Peyer's patch (tissue), 4 donors: Measurements from ENCODE around the gene NEIL3. TPM values are rescaled to one million over a fixed set of nuclear protein-coding genes. Genes with fewer than 3 reads are reported as not detected.
A peak's percentile ranks its signal among the peaks of the same experiment; 100 is the strongest.
"Not testable (repeated sequence)": the region's sequence is repeated elsewhere in the genome, so short reads cannot be mapped to it uniquely, and the experiment has no call there.

ENCODE experiments used
- DNase-seq, 3 donors: peaks; one replicate each; pipeline ENCODE4 v3.0.0-alpha.2; 2017 to 2019
- H3K27ac ChIP-seq, 4 donors: fragments of 200-600 bp; sonication (generic); one replicate each; pipeline ENCODE4 v1.5.1; 2016 to 2019
- H3K27me3 ChIP-seq, 2 donors: fragments of 200-600 bp; sonication (generic); one replicate each; pipeline ENCODE4 v1.5.1; 2019
- H3K36me3 ChIP-seq, 3 donors: fragments of 200-600 bp; sonication (generic); one replicate each; pipeline ENCODE4 v1.5.1; 2016 to 2019
- H3K4me1 ChIP-seq, 4 donors: fragments of 200-600 bp; sonication (generic); one replicate each; pipeline ENCODE4 v1.5.1; 2016 to 2019
- H3K4me3 ChIP-seq, 4 donors: fragments of 200-600 bp; sonication (generic); 1 replicate in 3 of 4; 2 replicates in 1 of 4; pipeline ENCODE4 v1.5.1; 2016 to 2019; ENCODE audit warnings: mild to moderate bottlenecking in 1 of 4
- H3K9me3 ChIP-seq, 4 donors: fragments of 200-600 bp; sonication (generic); one replicate each; pipeline ENCODE4 v1.5.1; 2016 to 2019; ENCODE audit warnings: mild to moderate bottlenecking in 1 of 4
- POLR2A ChIP-seq, 2 donors: fragments of 450-650 bp; IDR thresholded peaks; one replicate each; pipeline ENCODE4 v1.5.1; 2017; ENCODE audit warnings: antibody characterized with exemption in 2 of 2, mild to moderate bottlenecking in 2 of 2, moderate library complexity in 2 of 2
- total RNA-seq, 4 donors: library from RNA; depleted of rRNA; stranded (reverse); fragments of >200 nt; gene quantifications; one replicate each; pipeline ENCODE4 v1.1.0, GENCODE V29; 2016
- TF ChIP-seq, protein P1 (sequence below), 6 experiments: fragments of 450-650 bp in 4 of 6; fragments of 200-600 bp in 2 of 6; sonication (generic) in 1 of 6; IDR thresholded peaks; one replicate each; pipeline ENCODE4 v1.5.1; 2017 to 2019; ENCODE audit warnings: antibody characterized with exemption in 6 of 6, mild to moderate bottlenecking in 3 of 6, moderate library complexity in 1 of 6

NEIL3 gene
- total RNA-seq, 4 donors from 2014 or later: 0.76 to 2.5 (median 1.3) TPM

DNA sequence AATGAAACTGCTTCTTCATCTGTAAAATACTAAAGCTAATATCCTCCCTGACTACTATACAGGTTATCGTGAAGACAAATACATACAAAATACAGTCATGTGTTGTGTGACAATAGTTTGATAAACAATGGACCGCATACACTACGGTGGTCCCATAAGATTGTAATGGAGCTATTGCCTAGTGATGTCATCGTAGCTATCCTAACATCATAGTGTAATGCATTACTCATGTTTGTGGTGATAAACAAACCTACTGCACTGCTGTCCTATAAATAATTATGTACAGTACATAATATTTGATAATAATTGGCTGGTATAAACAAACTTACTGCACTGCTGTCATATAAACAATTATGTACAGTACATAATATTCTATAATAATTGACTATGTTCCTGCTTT lies 5.6 kb upstream of the NEIL3 start:
- Histone ChIP-seq H3K9me3 (no peaks in the 10 kb centered on the region), H3K27ac (no peak overlapping the region), H3K4me1 (no peaks in the 10 kb centered on the region), H3K4me3 (no peak overlapping the region), H3K36me3 (no peaks in the 10 kb centered on the region), H3K27me3 (no peaks in the 10 kb centered on the region)
- TF ChIP-seq POLR2A (IDR thresholded peaks at IDR 0.05): no peak
- TF ChIP-seq, protein P1, sequence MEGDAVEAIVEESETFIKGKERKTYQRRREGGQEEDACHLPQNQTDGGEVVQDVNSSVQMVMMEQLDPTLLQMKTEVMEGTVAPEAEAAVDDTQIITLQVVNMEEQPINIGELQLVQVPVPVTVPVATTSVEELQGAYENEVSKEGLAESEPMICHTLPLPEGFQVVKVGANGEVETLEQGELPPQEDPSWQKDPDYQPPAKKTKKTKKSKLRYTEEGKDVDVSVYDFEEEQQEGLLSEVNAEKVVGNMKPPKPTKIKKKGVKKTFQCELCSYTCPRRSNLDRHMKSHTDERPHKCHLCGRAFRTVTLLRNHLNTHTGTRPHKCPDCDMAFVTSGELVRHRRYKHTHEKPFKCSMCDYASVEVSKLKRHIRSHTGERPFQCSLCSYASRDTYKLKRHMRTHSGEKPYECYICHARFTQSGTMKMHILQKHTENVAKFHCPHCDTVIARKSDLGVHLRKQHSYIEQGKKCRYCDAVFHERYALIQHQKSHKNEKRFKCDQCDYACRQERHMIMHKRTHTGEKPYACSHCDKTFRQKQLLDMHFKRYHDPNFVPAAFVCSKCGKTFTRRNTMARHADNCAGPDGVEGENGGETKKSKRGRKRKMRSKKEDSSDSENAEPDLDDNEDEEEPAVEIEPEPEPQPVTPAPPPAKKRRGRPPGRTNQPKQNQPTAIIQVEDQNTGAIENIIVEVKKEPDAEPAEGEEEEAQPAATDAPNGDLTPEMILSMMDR (IDR thresholded peaks at IDR 0.05): no peak
- no peak for DNase-seq

DNA sequence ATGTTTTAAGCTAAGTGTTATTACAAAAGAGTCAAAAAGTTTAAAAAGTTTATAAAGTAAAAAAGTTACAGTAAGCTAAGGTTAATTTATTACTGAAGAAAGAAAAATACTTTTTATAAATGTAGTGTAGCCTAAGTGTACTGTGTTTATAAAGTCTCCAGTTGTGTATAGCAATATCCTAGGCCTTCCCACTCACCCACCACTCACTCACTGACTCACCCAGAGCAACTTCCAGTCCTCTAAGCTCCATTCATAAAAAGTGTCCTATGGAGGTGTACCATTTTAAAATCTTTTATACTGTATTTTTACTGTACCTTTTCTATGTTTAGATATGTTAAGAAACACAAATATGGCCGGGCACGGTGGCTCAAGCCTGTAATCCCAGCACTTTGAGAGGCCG lies 4.8 kb upstream of the NEIL3 start:
- H3K4me3 ChIP-seq, H3K27me3 ChIP-seq, DNase-seq, H3K9me3 ChIP-seq, H3K4me1 ChIP-seq, H3K27ac ChIP-seq, H3K36me3 ChIP-seq: not testable (repeated sequence)

DNA sequence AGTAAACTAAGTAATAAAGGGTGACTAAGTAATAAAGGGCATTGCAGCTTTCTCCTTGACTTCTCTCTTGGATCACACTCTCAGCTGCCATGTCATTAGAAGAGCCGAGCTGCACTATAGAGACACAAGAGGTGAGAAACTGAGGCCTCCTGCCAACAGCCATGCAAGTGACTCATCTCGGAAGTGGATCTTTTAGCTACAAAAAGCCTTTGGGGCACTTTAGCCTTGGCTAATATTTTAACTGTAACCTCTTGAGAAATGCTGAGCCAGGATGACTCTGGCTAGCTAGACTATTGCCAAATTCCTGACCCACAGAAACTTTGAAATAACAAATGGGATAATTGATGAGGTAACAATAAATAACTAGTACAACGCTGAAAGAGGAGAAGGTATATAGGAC lies 1.5 kb upstream of the NEIL3 start:
- H3K9me3 ChIP-seq: no peaks in the 10 kb centered on the region
- no peak overlapping the region for H3K27ac ChIP-seq
- H3K4me3 ChIP-seq: no peak overlapping the region
- TF ChIP-seq POLR2A (IDR thresholded peaks at IDR 0.05): no peak
- TF ChIP-seq, protein P1 (IDR thresholded peaks at IDR 0.05): no peak
- H3K4me1 ChIP-seq: peaks cover 0 to 4% (median 2%) of the 10 kb centered on the region in 4 donors
- H3K27me3 ChIP-seq: no peaks in the 10 kb centered on the region
- DNase-seq: no peak
- no peaks in the 10 kb centered on the region for H3K36me3 ChIP-seq

DNA sequence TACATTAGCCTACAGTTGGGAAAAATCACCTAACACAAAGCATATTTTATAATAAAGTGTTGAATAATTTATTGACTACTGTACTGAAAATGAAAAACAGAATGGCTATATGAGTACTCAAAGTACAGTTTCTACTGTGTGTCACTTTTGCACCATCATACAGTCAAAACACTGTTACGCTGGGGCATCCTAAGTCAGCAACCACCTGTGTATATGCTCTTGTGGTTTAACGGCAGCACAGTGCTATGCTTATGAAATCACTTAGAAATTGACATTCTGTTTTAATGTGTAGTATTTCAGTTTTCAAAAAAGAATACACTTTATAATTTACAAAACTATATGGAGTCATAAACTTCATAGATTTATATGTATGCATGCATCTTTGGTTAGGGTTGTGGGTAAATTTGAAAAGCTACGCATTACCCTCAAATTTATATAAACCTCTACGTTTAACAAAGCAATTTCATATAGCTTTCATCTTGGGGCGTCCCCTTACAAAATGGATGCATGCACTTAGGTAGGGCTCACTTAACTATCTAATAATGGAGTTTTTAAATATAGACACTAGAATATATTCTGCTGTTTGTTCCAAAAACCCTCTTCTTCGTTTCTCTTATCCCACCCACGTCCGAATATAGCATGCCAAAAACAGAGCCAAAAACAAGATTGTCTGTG lies 690 bp upstream of the NEIL3 start:
- TF ChIP-seq POLR2A (IDR thresholded peaks at IDR 0.05): no peak
- TF ChIP-seq, protein P1 (IDR thresholded peaks at IDR 0.05): no peak
- Histone ChIP-seq H3K9me3 (no peaks in the 10 kb centered on the region), H3K27ac (peak overlapping the region in 2 of 4 donors; percentile 23 to 27), H3K4me1 (peaks cover 0 to 4% (median 2%) of the 10 kb centered on the region in 4 donors), H3K27me3 (no peaks in the 10 kb centered on the region), H3K36me3 (no peaks in the 10 kb centered on the region), H3K4me3 (peak overlapping the region; percentile 47 to 72 (median 68))
- DNase-seq: no peak

DNA sequence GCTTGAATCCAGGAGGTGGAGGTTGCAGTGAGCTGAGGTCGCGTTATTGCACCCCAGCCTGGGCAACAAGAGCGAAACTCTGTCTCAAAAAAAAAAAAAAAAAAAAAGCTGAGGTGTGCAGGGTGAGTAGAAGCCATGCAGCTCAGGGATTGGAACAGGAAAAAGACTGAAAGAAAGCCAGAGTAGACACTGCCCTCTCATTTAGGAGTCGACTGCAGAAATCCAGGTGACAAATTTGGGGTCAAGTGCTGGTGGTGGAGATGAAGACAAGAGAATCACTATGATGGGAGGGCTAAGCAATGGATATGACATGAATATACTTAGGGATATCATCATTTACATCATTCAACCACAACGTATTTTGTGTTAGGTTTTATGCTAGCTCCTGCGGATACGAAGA lies 1.9 kb downstream of the NEIL3 start:
- Histone ChIP-seq H3K4me3 (no peak overlapping the region), H3K27ac (no peak overlapping the region), H3K36me3 (no peaks in the 10 kb centered on the region), H3K4me1 (peaks cover 0 to 4% (median 2%) of the 10 kb centered on the region in 4 donors), H3K9me3 (no peaks in the 10 kb centered on the region), H3K27me3 (no peaks in the 10 kb centered on the region)
- DNase-seq: no peak
- no peak for TF ChIP-seq POLR2A (IDR thresholded peaks at IDR 0.05)
- TF ChIP-seq, protein P1 (IDR thresholded peaks at IDR 0.05): no peak

DNA sequence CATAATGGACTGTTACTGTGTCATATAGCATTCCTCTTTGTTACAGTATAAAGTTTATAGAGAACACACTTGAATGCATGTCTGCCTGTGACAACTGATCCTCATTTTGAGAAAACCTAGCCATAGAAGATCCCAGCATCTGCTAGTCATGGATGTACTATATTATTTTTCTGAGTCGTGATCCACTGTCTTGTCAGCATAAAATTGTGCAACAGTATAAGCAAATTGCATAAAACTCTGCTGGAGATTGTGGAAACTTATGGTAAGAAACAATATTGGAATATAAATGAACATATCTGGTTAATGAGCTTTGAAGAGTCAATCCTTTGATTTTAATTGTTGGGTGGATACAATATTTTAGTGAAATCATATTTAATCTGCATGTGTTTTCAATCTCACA lies 3.6 kb downstream of the NEIL3 start:
- no peaks in the 10 kb centered on the region for H3K9me3 ChIP-seq
- no peak overlapping the region for H3K4me3 ChIP-seq
- peaks cover 0 to 4% (median 2%) of the 10 kb centered on the region in 4 donors for H3K4me1 ChIP-seq
- H3K36me3 ChIP-seq: no peaks in the 10 kb centered on the region
- TF ChIP-seq POLR2A (IDR thresholded peaks at IDR 0.05): no peak
- TF ChIP-seq, protein P1 (IDR thresholded peaks at IDR 0.05): no peak
- H3K27me3 ChIP-seq: no peaks in the 10 kb centered on the region
- H3K27ac ChIP-seq: no peak overlapping the region
- DNase-seq: no peak
